ENCODE results near the gene STPG4. TPM values are rescaled to one million over a fixed set of nuclear protein-coding genes. Genes with fewer than 3 reads are reported as not detected.

STPG4 gene
- total RNA-seq, 4 donors from 2014 or later, result 0.46 to 1.2 (median 0.63) TPM; not detected in 1

- ATAC-seq (ENCODE audit: low FRiP score), result no peak
Observed at GRCh38 chr2:47076126-47076506, 79.0 kb downstream of the STPG4 start.

DNA sequence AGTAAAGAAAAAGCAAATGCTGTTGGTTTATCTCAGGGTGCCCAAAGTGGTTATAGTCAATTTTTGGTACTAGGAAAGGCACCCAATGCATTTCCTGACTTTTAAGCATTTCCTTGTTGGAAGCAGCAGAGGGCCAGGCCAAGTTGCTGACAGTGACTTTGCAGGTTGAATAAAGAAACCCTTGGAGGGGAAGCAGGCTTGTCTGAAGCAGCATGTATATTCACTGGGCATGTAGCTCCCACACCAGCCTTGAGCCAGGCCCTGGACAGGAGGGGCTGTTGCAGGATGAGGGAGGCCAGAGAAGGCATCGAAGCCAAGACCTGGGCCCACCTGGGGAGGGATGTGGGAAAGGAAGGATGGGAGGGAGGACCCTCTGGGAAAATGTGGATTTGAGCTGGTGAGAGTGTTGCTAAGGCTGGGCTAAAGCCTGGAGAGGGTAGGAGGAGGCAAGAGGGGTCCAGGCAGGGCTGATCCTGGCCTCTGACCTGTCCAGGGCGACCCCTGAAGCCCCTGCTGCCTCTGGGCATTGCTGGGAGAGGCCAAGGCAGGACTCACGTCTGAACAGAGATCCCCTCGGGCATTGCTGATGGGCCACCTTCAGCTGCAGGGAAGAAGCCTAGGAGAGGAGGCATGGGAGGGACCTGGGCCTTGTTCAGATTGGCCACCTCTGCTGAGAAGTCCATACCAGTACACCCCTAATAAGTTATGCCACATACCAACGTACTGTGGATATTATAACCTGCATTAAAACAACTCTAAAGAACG is 79.6 kb downstream of the STPG4 start:
- DNase-seq (ENCODE audit: low spot score), result no peak
- no peak for ATAC-seq (ENCODE audit: low FRiP score)
- no peak for TF ChIP-seq CTCF (IDR thresholded peaks at IDR 0.05)

More at GRCh38 chr2:47076126-47076506, 79.0 kb downstream of the STPG4 start:
- no peak for DNase-seq (ENCODE audit: low spot score)
- no peak for TF ChIP-seq CTCF (IDR thresholded peaks at IDR 0.05)

DNA sequence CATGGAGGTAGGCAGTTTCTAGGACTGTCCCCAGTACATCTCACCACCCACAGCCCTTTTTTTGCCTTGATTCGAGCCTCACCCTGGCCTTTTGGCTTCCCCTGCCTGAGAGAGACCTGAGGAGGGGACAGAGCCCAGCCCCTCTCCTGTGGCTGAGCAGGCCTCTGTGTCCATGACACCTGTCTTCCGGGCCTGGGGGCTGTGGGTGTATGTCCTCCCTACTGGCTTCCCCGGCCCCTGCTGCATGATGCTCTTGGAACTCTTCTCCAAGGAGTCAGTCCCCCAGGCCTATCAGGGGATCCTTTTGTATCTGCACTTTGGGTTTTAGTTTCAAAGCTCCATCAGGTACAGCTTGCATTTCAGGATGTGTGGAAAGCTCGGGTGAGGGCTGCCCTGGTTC is 80.4 kb downstream of the STPG4 start:
- TF ChIP-seq CTCF (IDR thresholded peaks at IDR 0.05), result no peak
- no peak for ATAC-seq (ENCODE audit: low FRiP score)

GRCh38 chr2:47073641-47074040 is 81.5 kb downstream of the STPG4 start:
- no peak for ATAC-seq (ENCODE audit: low FRiP score)
- TF ChIP-seq CTCF (IDR thresholded peaks at IDR 0.05), result no peak
- no peak for DNase-seq (ENCODE audit: low spot score)

More for the DNA sequence above, 80.4 kb downstream of the STPG4 start:
- DNase-seq (ENCODE audit: low spot score), result no peak

- no peak for ATAC-seq (ENCODE audit: low FRiP score)
- DNase-seq (ENCODE audit: low spot score), result no peak
- no peak for TF ChIP-seq CTCF (IDR thresholded peaks at IDR 0.05)
Observed at GRCh38 chr2:47073217-47073616, 81.9 kb downstream of the STPG4 start.

DNA sequence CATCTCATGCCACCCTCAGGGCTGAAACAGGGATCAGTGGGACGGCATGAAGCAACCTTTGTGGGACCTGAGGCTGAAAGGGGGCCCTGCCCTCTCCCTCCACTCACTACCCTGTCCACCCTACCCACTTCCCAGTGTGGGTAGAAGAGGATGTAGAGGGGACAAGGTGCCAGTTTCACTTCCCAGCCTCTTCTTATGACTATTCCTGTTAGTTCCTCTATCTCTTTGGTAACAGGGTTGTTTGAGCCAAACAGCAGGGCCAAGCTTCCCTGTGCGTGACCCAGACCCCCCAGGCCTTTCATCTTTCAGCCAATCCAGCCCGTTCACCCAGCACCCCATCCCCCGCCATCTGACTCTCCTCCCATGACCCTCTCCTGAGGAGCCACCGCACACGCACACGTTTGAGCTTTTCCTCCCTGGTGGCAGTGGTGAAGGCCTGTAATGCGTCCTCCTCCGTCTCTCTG is 82.3 kb downstream of the STPG4 start:
- no peak for ATAC-seq (ENCODE audit: low FRiP score)
- DNase-seq (ENCODE audit: low spot score), result no peak
- TF ChIP-seq CTCF (IDR thresholded peaks at IDR 0.05), result no peak

All from omental fat pad (tissue), 4 donors.